Measurements from ENCODE around the gene FARS2.
A peak's percentile ranks its signal among the peaks of the same experiment; 100 is the strongest.
"Not testable (repeated sequence)": the region's sequence is repeated elsewhere in the genome, so short reads cannot be mapped to it uniquely, and the experiment has no call there.

Gene FARS2

GRCh38 chr6:5695260-5696245 lies 434.2 kb downstream of the FARS2 start:
- TF ChIP-seq CTCF (IDR thresholded peaks at IDR 0.05; ENCODE audit: low read depth, low read length) (no peak), MAX (IDR thresholded peaks at IDR 0.05; ENCODE audit: low read depth, low read length) (no peak), POLR2A (IDR thresholded peaks at IDR 0.05; ENCODE audit: extremely low read depth, insufficient read length) (no peak), MYC (IDR thresholded peaks at IDR 0.05; ENCODE audit: low read depth, low read length) (no peak)
- no peak overlapping the region for H3K4me3 ChIP-seq (ENCODE audit: low read depth, low read length)
- DNase-seq (ENCODE audit: low read depth), result peak; percentile 71

GRCh38 chr6:5697508-5697907 lies 436.2 kb downstream of the FARS2 start:
- no peak for DNase-seq (ENCODE audit: low read depth)

GRCh38 chr6:5698318-5698717 lies 437.0 kb downstream of the FARS2 start:
- H3K4me3 ChIP-seq (ENCODE audit: low read depth, low read length), result no peak overlapping the region
- DNase-seq (ENCODE audit: low read depth), result no peak
- TF ChIP-seq MYC (IDR thresholded peaks at IDR 0.05; ENCODE audit: low read depth, low read length) (no peak), MAX (IDR thresholded peaks at IDR 0.05; ENCODE audit: low read depth, low read length) (no peak), CTCF (IDR thresholded peaks at IDR 0.05; ENCODE audit: low read depth, low read length) (no peak), POLR2A (IDR thresholded peaks at IDR 0.05; ENCODE audit: extremely low read depth, insufficient read length) (no peak)

More at GRCh38 chr6:5697508-5697907, 436.2 kb downstream of the FARS2 start:
- no peak overlapping the region for H3K4me3 ChIP-seq (ENCODE audit: low read depth, low read length)
- no peak for TF ChIP-seq MAX (IDR thresholded peaks at IDR 0.05; ENCODE audit: low read depth, low read length)
- no peak for TF ChIP-seq CTCF (IDR thresholded peaks at IDR 0.05; ENCODE audit: low read depth, low read length)
- TF ChIP-seq MYC (IDR thresholded peaks at IDR 0.05; ENCODE audit: low read depth, low read length), result no peak

GRCh38 chr6:5699064-5699463 lies 437.8 kb downstream of the FARS2 start:
- peak; percentile 89 for DNase-seq (ENCODE audit: low read depth)
- H3K4me3 ChIP-seq (ENCODE audit: low read depth, low read length), result not testable (repeated sequence)

GRCh38 chr6:5701174-5701573 lies 439.9 kb downstream of the FARS2 start:
- no peak for DNase-seq (ENCODE audit: low read depth)
- no peak overlapping the region for H3K4me3 ChIP-seq (ENCODE audit: low read depth, low read length)

More at GRCh38 chr6:5701174-5701573, 439.9 kb downstream of the FARS2 start:
- no peak for TF ChIP-seq MYC (IDR thresholded peaks at IDR 0.05; ENCODE audit: low read depth, low read length)
- no peak for TF ChIP-seq POLR2A (IDR thresholded peaks at IDR 0.05; ENCODE audit: extremely low read depth, insufficient read length)
- no peak for TF ChIP-seq MAX (IDR thresholded peaks at IDR 0.05; ENCODE audit: low read depth, low read length)
- no peak for TF ChIP-seq CTCF (IDR thresholded peaks at IDR 0.05; ENCODE audit: low read depth, low read length)

All from NB4 (cell line).